HG02588 (cell line): ENCODE measurements around the gene ILDR1.
"Not testable (repeated sequence)": the region's sequence is repeated elsewhere in the genome, so short reads cannot be mapped to it uniquely, and the experiment has no call there.

ENCODE experiments used
- ATAC-seq: cut with Tn5 transposase; IDR thresholded peaks from one replicate; pipeline ENCODE4 v1.9.1; 2021; ENCODE audit warnings: mild to moderate bottlenecking, moderate library complexity; ENCODE audit not compliant: unreplicated experiment

ILDR1 gene

DNA sequence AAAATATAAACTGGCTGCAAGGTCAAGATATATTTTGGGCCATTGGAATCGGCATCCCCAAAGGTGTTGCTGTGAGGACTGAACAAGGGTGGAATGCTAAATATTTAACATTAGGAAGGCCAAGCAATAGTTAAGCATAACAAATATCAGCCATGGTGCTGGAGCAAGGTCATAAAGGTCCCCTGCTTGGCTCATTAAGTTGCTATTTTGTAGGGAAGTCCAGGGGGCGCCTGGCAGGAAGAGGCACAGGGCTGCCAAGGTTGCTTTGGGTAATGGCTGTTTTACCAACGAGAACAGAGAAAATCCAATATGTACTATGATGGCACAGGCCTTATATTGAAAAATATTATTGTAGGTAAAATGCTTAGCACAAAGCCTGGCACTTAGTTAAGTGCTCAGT lies 65.7 kb downstream of the ILDR1 start:
- no peak for ATAC-seq

DNA sequence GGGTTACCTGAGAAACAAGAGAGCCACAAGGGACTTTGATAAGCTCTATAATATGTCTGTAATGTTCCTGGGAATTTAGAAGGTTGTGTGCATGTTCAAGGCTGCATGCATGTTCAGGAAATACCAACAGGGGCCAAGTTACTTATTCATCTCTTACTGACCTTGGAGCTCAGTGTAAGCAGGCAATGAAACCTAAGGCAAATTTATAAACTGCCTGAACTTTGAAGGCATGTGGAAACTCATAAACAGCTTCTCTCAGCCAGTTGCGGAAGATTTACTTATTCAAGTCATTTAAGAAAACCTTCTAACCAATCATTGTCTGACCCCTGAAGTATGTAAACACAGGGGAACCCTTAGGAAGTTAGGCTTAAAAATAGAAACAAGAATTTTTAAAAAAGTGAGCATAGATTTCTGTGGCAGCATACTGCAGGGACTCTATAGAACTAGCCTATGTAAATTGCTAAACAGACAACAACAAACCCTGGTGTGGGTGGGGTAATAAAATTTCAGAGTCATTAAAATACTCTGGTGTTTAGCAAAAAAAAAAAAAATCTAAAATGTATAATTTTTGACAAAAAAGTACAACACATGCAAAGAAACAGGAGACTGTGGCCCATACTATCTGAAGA lies 70.6 kb downstream of the ILDR1 start:
- no peak for ATAC-seq

DNA sequence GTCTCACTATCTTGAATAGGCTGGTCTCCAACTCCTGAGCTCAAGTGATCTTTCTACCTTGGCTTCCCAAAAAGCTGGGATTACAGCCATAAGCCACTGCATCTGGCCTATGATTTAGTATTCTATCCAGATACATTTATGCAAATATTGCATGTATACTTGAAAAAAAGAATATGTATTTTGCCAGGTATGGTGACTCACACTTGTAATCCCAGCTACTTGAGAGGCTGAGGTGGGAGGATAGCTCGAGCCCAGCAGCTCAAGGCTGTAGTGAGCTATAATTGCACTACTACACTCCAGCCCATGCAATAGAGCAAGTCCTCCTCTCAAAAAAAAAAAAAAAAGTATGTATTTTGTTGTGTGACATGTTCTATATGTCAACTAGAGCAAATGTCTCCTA lies 73.4 kb downstream of the ILDR1 start:
- no peak for ATAC-seq

DNA sequence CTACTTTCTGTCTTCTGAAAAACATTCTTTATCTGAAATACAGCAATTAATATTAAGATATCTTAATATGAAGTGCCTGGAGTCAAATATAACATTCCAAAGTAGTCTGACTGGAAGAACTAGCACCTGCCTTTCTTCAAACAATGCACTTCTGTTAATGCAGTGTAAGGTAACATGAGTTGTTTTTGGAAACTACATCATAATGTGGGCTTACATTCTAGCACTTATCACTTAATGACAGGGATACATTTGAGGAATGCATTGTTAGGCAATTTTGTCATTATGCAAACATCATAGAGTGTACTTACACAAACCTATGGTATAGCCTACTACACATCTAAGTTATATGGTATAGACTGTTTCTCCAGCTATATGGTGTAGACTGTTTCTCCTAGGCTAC lies 78.6 kb downstream of the ILDR1 start:
- ATAC-seq, result no peak

DNA sequence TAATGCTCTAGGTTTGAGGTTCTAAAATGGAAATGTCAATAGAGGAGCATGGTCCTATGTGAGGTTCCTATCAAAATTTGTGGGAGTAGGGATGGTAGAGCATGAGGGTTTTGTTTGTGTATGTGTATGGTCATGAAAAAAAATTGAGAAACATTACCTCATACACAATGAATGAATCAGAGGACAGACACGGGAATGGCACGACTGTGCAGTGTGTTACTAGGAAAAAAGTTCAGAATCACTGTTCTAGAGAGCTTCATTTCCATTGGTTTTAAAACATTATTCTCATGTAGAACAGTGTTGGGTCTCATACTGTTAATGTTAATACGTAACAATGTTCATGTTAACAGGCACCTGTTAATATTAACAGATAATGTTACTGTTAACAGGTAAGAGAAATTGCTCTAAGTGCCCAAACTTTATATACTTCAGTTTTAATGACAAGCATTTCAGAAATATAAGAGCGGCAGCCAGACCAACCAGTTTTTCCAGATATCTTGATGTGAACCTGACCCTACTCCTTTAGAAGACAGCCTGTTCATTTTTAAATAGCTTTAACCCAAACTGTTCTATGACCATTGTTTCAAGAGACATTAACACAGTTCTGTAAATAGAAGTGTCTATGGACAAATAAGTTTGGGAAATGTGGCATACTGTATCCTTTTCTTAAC lies 79.8 kb downstream of the ILDR1 start:
- no peak for ATAC-seq

DNA sequence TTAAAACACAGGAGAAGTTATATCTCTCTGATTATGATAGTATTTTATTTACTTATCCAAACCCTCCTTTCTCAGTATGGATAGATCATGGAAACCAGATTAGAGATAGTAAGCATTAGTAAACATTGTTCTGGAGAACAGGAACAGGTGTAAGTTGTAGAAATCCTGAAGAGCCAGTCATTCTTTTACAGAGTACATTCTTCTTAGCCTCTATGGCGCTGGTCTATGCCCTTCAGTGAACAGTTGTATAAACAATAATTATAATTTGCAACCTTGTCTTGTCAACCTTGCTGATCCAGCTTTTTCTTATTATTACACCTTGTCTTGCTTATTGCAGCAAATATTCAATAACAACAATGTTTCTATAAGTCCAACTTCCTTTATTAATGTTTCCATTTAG lies 80.5 kb downstream of the ILDR1 start:
- no peak for ATAC-seq

DNA sequence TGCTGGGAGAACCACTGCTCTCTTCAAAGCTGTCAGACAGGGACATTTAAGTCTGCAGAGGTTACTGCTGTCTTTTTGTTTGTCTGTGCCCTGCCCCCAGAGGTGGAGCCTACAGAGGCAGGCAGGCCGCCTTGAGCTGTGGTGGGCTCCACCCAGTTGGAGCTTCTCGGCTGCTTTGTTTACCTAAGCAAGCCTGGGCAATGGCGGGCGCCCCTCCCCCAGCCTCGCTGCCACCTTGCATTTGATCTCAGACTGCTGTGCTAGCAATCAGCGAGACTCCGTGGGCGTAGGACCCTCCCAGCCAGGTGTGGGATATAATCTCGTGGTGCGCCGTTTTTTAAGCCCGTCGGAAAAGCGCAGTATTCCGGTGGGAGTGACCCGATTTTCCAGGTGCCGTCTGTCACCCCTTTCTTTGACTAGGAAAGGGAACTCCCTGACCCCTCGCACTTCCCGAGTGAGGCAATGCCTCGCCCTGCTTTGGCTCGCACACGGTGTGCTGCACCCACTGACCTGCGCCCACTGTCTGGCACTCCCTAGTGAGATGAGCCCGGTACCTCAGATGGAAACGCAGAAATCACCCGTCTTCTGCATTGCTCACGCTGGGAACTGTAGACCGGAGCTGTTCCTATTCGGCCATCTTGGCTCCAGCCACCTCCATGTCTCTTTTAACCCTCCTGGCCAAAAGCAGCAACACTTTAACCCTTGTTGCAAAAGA lies 83.7 kb downstream of the ILDR1 start:
- not testable (repeated sequence) for ATAC-seq
